ENCODE data around the gene CBY3.
"Not testable (repeated sequence)": the region's sequence is repeated elsewhere in the genome, so short reads cannot be mapped to it uniquely, and the experiment has no call there.

Gene CBY3

GRCh38 chr5:179680780-179681401 lies at the start of gene CBY3:
Gene CBY3, minus strand, starts transcription at chr5:179681034. Its CDS starts 116 bp downstream, at chr5:179680918.
- DNase-seq: no peak

DNA sequence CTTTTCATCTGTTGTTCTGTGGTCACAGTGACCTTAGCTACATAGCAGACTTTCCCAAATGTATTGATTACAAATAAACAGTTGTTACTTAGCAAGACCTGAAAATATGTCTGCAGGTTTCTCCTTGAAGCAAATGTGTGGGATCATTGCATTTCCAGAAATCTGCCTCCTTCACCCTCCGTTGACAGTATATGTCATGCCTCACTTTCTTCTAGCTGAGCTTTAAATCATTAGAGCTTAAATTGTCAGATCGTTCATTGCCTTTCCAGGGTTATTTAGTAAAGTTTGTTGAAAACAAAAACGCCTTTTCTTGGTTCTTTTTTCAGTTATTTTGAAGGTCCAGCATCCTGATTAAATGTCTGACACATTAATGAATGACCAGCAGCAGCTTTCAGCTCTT lies 49.5 kb upstream of the CBY3 start:
- DNase-seq: no peak

GRCh38 chr5:179729727-179730126 lies 48.9 kb upstream of the CBY3 start:
- no peak for DNase-seq

- no peak for DNase-seq
Observed at GRCh38 chr5:179729303-179729702, 48.5 kb upstream of the CBY3 start.

- DNase-seq: no peak
Observed at GRCh38 chr5:179727106-179727505, 46.3 kb upstream of the CBY3 start.

GRCh38 chr5:179724163-179724562 lies 43.3 kb upstream of the CBY3 start:
- DNase-seq: no peak

- no peak for DNase-seq
Observed at GRCh38 chr5:179720222-179720621, 39.4 kb upstream of the CBY3 start.

GRCh38 chr5:179716286-179716685 lies 35.5 kb upstream of the CBY3 start:
- DNase-seq: no peak

DNA sequence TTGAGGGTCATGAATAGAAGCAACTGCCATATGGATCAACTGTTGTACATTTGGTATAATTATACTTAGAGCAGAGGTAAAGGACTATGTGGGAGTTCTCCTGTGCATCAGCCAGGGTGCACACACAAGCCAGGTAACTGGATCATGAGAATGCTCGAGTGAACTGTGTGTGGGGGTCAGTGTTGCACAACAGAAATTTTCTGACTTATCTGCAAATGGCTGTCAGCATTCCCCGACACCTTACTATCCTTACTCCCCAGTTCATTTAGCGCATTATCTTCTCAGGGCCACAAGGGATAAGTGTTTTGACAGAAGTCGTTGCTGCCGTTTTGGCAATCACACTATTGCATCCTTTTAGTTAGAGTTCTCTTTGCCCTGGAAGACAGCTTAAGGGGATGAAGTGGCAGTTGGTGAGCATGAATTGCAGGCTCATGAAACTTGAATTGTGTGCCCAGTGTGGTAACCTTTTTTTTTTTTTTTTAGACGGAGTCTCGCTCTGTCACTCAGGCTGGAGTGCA lies 19.6 kb upstream of the CBY3 start:
- no peak for DNase-seq

GRCh38 chr5:179699616-179700237 lies 18.9 kb upstream of the CBY3 start:
- DNase-seq: no peak

DNA sequence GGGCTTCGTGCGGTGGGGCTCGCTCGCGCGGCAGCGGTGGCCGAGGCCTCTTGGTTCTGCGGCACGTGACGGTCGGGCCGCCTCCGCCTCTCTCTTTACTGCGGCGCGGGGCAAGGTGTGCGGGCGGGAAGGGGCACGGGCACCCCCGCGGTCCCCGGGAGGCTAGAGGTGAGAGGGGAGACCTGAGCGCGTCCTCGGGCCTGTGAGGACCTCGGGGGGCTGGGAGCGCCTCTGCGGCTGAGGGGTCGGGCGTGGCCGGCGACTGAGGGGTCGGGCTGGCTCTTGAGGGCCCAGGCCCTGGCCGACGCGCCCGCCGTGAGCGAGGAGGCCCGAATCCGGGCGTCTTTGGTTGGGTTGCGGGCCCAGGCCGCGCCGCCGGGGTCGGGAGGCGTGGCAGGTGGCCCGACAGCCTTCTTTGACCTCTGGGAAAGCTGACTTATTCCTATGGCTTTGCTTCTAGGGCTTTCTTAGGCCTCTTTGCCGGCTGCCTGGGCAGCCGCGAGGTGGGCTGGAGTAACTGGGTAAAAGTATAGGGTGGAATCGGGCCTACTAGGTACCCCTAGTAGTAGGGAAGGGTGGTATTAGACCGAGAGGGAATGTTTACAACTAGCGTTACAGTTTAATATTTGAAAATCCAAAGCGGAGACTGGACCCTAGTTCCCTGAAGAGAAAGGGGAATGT lies 18.2 kb upstream of the CBY3 start, which contains the start of gene CANX:
Gene CANX, plus strand, starts transcription at position 33 of the 681 bp plus-strand sequence. CDS start 6,715 bp downstream, outside the sequence.
- no peak for DNase-seq

DNA sequence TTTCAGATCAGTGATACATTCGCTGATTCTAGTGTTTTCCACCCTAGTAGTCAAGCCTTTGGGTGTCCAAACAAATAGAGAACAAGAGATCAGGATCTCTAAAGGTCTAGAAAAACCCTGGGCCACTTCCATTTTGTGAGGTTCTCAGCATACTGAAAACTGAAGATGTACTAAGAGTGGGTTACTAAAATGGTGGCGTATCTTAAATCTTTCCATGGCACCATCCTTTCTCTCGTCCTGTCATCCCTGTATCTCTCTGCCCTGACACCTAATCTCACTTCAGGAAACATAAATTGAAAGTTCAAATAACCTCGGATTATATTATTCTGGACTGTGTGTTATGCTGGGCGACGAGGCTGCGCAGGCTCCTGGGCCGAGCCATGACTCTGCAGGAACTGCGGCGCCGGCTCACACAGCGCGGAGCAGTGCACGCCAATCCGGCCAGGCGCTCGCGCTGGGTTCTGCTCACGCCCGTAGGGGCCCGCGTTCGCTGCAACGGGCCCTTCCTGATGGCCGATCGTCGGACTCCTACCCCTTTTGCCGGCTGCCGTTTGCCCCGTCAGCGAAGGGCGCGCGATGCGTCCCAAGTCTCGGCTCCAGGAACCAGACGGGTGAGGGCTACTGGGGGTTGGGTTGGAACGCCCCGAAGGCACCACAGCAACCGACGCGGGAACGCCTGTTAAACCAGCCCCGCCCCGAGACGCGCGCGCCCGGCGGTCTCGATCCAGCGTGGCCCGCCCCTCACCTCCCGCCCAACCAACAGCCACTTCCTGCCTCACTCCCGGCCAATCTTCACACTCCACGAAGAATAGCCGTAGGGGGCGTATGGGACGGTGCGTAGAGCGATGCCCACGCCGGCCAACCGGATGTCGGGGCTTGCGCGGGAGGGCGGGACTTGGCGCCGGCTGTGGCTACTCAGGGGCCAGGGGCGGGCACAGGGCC lies 17.4 kb upstream of the CBY3 start:
- DNase-seq: peak; percentile 99

DNA sequence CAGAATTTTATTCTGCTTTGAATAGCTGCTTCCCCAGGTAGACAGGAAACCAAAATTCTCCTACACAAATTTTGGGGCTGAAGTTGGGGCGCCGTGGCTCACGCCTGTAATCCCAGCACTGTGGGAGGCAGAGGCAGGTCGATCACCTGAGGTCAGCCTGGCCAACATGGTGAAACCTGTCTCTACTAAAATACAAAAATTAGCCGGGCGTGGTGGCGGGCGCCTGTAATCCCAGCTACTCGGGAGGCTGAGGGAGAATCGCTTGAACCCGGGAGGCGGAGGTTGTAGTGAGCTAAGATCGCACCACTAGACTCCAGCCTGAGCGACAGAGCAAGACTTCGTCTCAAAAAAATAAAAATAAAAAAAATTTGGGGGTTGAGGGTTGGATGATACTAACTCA lies 16.7 kb upstream of the CBY3 start:
- not testable (repeated sequence) for DNase-seq

DNA sequence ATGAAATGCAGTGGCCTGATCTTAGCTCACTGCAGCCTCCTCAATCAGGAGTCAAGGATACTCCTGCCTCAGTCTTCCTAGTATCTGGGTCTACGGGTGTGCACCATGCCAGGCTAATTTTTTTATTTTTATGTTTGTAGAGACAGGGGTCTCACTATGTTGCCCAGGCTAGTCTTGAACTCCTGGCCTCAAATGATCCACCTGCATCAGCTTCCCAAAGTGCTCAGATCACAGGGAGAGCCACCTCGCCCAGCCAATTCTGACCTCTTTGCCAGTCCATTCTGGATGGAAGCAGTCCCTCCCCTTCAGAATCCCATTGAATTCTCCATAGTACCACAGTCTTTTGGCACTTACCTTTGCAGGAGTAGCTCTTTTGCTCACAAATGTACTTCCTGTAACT lies 16.3 kb upstream of the CBY3 start:
- no peak for DNase-seq

DNA sequence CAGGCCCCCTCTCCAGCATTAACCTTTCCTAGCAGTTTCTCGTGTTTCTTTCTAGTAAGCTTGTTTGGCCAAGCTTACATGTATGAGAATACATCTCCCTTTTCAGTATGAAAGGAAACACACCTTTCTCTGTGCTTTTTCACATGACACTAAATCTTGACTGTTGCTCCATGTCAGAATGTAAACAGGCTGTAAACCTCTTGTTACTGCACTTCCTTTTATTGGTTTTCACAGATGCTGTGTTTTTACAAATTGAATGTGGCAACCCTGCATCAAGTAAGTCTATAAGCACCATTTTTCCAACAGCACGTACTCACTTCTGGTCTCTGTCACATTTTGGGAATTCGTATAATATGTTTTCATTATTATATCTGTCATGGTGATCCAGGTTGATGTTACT lies 15.8 kb upstream of the CBY3 start:
- no peak for DNase-seq

- no peak for DNase-seq
Observed at GRCh38 chr5:179694561-179694960, 13.7 kb upstream of the CBY3 start.

GRCh38 chr5:179689212-179689611 lies 8.4 kb upstream of the CBY3 start:
- not testable (repeated sequence) for DNase-seq

GRCh38 chr5:179680014-179680779 lies 637 bp downstream of the CBY3 start:
- no peak for DNase-seq

GRCh38 chr5:179679014-179679674 lies 1.7 kb downstream of the CBY3 start:
- no peak for DNase-seq

DNA sequence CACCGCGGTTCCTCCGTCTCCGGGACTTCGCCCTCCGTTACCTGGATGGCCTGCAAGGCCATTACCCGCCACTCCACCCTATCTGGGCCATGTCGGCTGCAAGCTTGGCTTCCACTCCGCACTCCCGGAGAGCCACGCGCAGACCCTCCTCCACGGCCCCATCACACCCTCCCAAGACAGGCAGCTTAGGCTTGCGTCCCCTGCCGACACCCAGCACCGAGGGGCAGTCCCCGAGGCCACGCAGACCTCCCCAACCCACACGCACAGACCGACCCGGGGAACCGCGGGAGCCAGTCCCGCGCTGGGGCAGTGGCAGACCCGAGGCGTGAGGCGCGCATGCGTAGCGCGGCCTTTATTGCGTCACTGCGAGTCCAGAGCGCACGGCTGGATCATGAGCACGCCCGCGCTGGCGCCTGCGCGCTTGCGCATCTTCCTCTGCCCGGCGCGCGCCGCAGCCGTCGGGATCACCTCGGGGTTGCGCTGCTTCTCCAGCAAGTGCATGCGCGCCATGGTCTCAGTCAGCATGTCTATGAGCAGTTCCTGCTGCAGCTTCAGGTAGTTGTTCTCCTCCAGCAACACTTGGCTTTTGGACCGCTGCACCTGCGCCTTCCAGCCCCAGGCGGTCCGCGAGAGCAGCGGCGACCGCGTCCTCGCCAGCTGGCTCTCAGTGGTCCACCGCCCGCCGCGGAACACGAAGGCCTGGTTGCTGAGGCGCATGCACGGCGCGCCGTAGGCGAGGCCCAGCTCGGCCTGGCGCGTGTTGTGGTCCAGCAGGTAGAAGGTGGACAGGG lies 2.4 kb downstream of the CBY3 start:
- DNase-seq: peak; percentile 93

GRCh38 chr5:179668391-179668790 lies 12.4 kb downstream of the CBY3 start:
- peak; percentile 33 for DNase-seq

Data from GDM1 (cell line).